IMR-90 (cell line): Measurements from ENCODE around the gene NAB1. TPM values are rescaled to one million over a fixed set of nuclear protein-coding genes. Genes with fewer than 3 reads are reported as not detected.

ENCODE experiments used
- ATAC-seq: fragments of 200-7000 bp; cut with Tn5 transposase; 2 replicates; pipeline ENCODE4 v1.9.1; 2020; ENCODE audit warnings: low read depth, mild to moderate bottlenecking, moderate library complexity
- BruUV-seq: library from RNA; stranded (reverse); fragments of 400-500 nt; replicated peaks from 2 replicates; lab custom pipeline; 2021; lab: Mats Ljungman, UMichigan
- CTCF ChIA-PET: fragments of 300-600 bp; formaldehyde crosslinking; extraction: SDS; loops from one replicate; lab custom pipeline; 2021; ENCODE audit warnings: antibody characterized with exemption; lab: Yijun Ruan, JAX
- POLR2A ChIA-PET: fragments of 300-600 bp; sonication (Branson Sonifier 250); formaldehyde crosslinking; loops from one replicate; lab custom pipeline; 2022; ENCODE audit warnings: antibody characterized with exemption; ENCODE audit not compliant: unreplicated experiment; lab: Charles Lee
- DNase-seq: peaks from one replicate; pipeline ENCODE4 v3.0.0; 2013
- H2AFZ ChIP-seq: replicated peaks from 2 replicates; pipeline ENCODE3; 2013; ENCODE audit warnings: low read length, mild to moderate bottlenecking; ENCODE audit not compliant: poor library complexity
- H2AK5ac ChIP-seq: 2 replicates; pipeline ENCODE4 v1.6.1; 2013; ENCODE audit warnings: low read depth, low read length, inconsistent platforms
- H2AK9ac ChIP-seq: replicated peaks from 2 replicates; pipeline ENCODE3; 2013; ENCODE audit warnings: mild to moderate bottlenecking, low read depth, low read length, moderate library complexity; ENCODE audit not compliant: poor library complexity
- H2BK120ac ChIP-seq: 2 replicates; pipeline ENCODE4 v1.6.1; 2013; ENCODE audit warnings: low read depth, low read length, inconsistent platforms
- H2BK15ac ChIP-seq: 3 replicates; pipeline ENCODE4 v1.6.1; 2013; ENCODE audit warnings: low read depth, low read length, inconsistent platforms
- H2BK20ac ChIP-seq: 2 replicates; pipeline ENCODE4 v1.6.1; 2013; ENCODE audit warnings: low read depth, mild to moderate bottlenecking, inconsistent platforms, low read length, moderate library complexity
- H2BK5ac ChIP-seq: 2 replicates; pipeline ENCODE4 v1.6.1; 2013; ENCODE audit warnings: mild to moderate bottlenecking, low read depth, low read length, inconsistent platforms; ENCODE audit not compliant: poor library complexity, severe bottlenecking
- H3K14ac ChIP-seq: replicated peaks from 2 replicates; pipeline ENCODE4 v1.6.1; 2013; ENCODE audit warnings: low read depth, low read length, inconsistent platforms
- H3K18ac ChIP-seq: 2 replicates; pipeline ENCODE4 v1.6.1; 2013; ENCODE audit warnings: low read depth, low read length, control low read depth
- H3K23ac ChIP-seq: 2 replicates; pipeline ENCODE4 v1.6.1; 2013; ENCODE audit warnings: low read depth, low read length, inconsistent platforms
- H3K27ac ChIP-seq: 2 replicates; pipeline ENCODE4 v1.5.1; 2013; ENCODE audit warnings: mild to moderate bottlenecking, control low read depth, low read length; ENCODE audit not compliant: insufficient read depth
- H3K27me3 ChIP-seq: 2 replicates; pipeline ENCODE4 v1.6.1; 2013; ENCODE audit warnings: low read length; ENCODE audit not compliant: control insufficient read depth, insufficient read depth
- H3K36me3 ChIP-seq: 2 replicates; pipeline ENCODE4 v1.6.1; 2013; ENCODE audit warnings: low read length, mixed read lengths; ENCODE audit not compliant: control insufficient read depth, insufficient read depth
- H3K4ac ChIP-seq: 2 replicates; pipeline ENCODE4 v1.6.1; 2013; ENCODE audit warnings: low read depth, low read length, inconsistent platforms
- H3K4me1 ChIP-seq: 2 replicates; pipeline ENCODE4 v1.6.1; 2013; ENCODE audit warnings: low read length, mixed read lengths; ENCODE audit not compliant: control insufficient read depth, insufficient read depth
- H3K4me2 ChIP-seq: 2 replicates; pipeline ENCODE4 v1.6.1; 2013; ENCODE audit warnings: low read depth, mild to moderate bottlenecking, control low read depth, low read length, moderate library complexity
- H3K4me3 ChIP-seq: 2 replicates; pipeline ENCODE4 v1.5.1; 2013; ENCODE audit warnings: low read depth, mild to moderate bottlenecking, control low read depth, low read length, moderate library complexity; ENCODE audit not compliant: insufficient read depth
- H3K56ac ChIP-seq: 2 replicates; pipeline ENCODE4 v1.6.1; 2013; ENCODE audit warnings: low read length, inconsistent platforms; ENCODE audit not compliant: insufficient read depth; ENCODE audit errors: extremely low read depth
- H3K79me1 ChIP-seq, 2 experiments: 2 replicates each; pipeline ENCODE4 v1.6.1; 2013; ENCODE audit warnings: low read length in 2 of 2, inconsistent platforms in 1 of 2, low read depth in 1 of 2
- H3K9ac ChIP-seq: 2 replicates; pipeline ENCODE4 v1.6.1; 2013; ENCODE audit warnings: low read depth, low read length, control low read depth
- H3K9me1 ChIP-seq: 2 replicates; pipeline ENCODE4 v1.6.1; 2013; ENCODE audit warnings: low read length, inconsistent platforms; ENCODE audit not compliant: insufficient read depth
- H3K9me3 ChIP-seq: 2 replicates; pipeline ENCODE4 v1.6.1; 2013; ENCODE audit warnings: low read length; ENCODE audit not compliant: control insufficient read depth, insufficient read depth
- H4K20me1 ChIP-seq: 2 replicates; pipeline ENCODE4 v1.6.1; 2013; ENCODE audit warnings: low read length, inconsistent platforms; ENCODE audit not compliant: insufficient read depth
- H4K5ac ChIP-seq: 2 replicates; pipeline ENCODE4 v1.6.1; 2013; ENCODE audit warnings: mild to moderate bottlenecking, low read depth, low read length, control low read depth
- H4K8ac ChIP-seq, 2 experiments: 2 replicates each; pipeline ENCODE4 v1.6.1; 2013; ENCODE audit warnings: low read depth in 2 of 2, low read length in 2 of 2, control low read depth in 1 of 2, inconsistent platforms in 1 of 2
- H4K91ac ChIP-seq: 2 replicates; pipeline ENCODE4 v1.6.1; 2013; ENCODE audit warnings: low read depth, low read length, inconsistent platforms; ENCODE audit not compliant: insufficient read depth
- CEBPB ChIP-seq: IDR thresholded peaks from 2 replicates; pipeline ENCODE4 v1.6.1; 2012; ENCODE audit warnings: low read depth, low read length, improper control_type of control experiment
- CHD1 ChIP-seq: IDR thresholded peaks from 2 replicates; pipeline ENCODE4 v1.6.1; 2012; ENCODE audit warnings: low read depth, low read length, improper control_type of control experiment
- MAFK ChIP-seq: IDR thresholded peaks from 2 replicates; pipeline ENCODE4 v1.6.1; 2012; ENCODE audit warnings: low read depth, low read length, improper control_type of control experiment
- MXI1 ChIP-seq: IDR thresholded peaks from 2 replicates; pipeline ENCODE4 v1.6.1; 2012; ENCODE audit warnings: low read depth, mild to moderate bottlenecking, low read length, moderate library complexity, borderline replicate concordance
- NFE2L2 ChIP-seq: fragments of 150-350 bp; IDR thresholded peaks from 2 replicates; pipeline ENCODE4 v1.6.1; 2016; ENCODE audit warnings: low read depth, mild to moderate bottlenecking, low read length
- POLR2A ChIP-seq: IDR thresholded peaks from 2 replicates; pipeline ENCODE4 v1.6.1; 2012; ENCODE audit warnings: mild to moderate bottlenecking, low read depth, low read length
- WGBS, 2 experiments: methylation state at CpG; one replicate each; pipeline versions ENCODE4 v1.1.5 to v1.1.7; 2013; ENCODE audit warnings: missing lambda C conversion rate in 2 of 2; ENCODE audit not compliant: insufficient read length in 1 of 2; ENCODE audit errors: extremely low coverage in 2 of 2; 5-methylcytosine and 5-hydroxymethylcytosine counted together
- dilution Hi-C: fragments of 300-500 bp; cut with HindIII; formaldehyde crosslinking; loops from one replicate; pipeline ENCODE4 v1.14.3; 2018; ENCODE audit warnings: low sequenced_read_pairs; ENCODE audit not compliant: unreplicated experiment
- in situ Hi-C: fragments of 300-500 bp; cut with MboI; formaldehyde crosslinking; loops from 3 replicates; pipeline ENCODE4 v1.14.3; 2019; ENCODE audit warnings: low sequenced_read_pairs, inconsistent platforms, mixed read lengths
- intact Hi-C: fragments of 100-400 bp; cut with micrococcal nuclease; formaldehyde crosslinking; loops from 2 replicates; pipeline ENCODE4 v1.10.0; 2022
- polyA plus RNA-seq, 3 experiments: library from polyadenylated mRNA; depleted of rRNA; stranded (reverse); fragments of >200 nt; gene quantifications; 2 replicates each; pipeline ENCODE4 v1.2.3, GENCODE V29; 2012; ENCODE audit warnings: low replicate concordance in 1 of 3
- total RNA-seq: library from RNA; depleted of rRNA; stranded (reverse); fragments of >200 nt; gene quantifications from 2 replicates; pipeline ENCODE4 v1.2.3, GENCODE V29; 2012
- TF ChIP-seq, protein P1 (sequence below): fragments of 150-350 bp; IDR thresholded peaks from 2 replicates; pipeline ENCODE4 v1.6.1; 2016; ENCODE audit warnings: low read depth, mild to moderate bottlenecking, low read length, moderate library complexity, borderline replicate concordance

The NAB1 gene
- total and polyA plus RNA-seq, 2 of the 4 experiments (the other 2 are of a cell fraction), result 11.9 to 31.2 TPM

DNA sequence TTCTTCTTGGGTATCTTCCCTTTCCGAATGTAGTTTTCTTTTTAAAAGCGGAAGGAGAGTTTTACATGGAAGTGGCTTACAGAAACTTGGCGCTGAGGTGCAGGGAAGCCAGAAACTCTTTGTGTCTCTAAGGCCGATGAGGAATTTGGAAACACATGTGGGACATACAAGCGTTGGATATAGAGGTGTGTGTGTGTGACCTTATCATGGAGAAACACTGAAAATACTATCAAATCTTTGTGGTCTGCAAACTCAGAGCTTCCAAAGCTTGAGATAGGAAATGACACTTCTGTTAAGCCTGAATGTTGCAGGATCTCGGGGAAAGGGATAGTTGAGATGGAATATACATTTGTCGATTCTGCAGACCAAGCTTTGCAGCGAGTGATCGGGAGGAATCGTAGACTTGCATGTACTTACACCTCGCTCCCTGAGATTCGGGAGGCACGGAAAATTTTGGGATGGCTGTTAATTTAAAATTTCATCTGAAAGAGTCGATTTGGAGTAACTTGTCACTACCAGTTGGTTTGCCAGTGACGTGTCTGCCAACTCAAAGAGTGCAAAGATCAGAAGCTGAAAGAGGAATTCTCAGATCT, 1.0 kb downstream of the NAB1 start (continued):
- TF ChIP-seq, protein P1, sequence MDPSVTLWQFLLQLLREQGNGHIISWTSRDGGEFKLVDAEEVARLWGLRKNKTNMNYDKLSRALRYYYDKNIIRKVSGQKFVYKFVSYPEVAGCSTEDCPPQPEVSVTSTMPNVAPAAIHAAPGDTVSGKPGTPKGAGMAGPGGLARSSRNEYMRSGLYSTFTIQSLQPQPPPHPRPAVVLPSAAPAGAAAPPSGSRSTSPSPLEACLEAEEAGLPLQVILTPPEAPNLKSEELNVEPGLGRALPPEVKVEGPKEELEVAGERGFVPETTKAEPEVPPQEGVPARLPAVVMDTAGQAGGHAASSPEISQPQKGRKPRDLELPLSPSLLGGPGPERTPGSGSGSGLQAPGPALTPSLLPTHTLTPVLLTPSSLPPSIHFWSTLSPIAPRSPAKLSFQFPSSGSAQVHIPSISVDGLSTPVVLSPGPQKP, result no peak
- no peak for TF ChIP-seq CHD1

DNA sequence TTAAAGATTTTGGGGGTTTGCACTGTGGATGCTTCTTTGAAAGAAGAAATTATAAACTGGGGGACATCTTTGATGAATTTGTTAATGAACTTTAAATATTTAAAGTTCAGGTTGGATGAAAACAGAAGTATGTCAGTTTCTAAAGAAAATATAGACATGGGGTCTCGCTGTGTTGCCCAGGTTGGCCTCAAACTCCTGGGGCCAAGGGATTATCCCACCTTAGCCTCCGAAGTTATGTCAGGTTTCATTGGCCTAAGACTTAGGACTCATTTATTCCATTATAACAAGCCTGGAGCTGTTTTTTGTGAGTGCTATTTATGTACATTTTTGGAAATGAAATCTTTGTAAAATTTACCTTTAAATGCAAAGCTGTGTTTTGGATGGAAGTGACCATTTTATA, 2.5 kb downstream of the NAB1 start:
- dilution Hi-C loops (no loop called here), in situ Hi-C loops (no loop called here), intact Hi-C loops (no loop called here)
- no CpG with 5 or more reads among the region's 2 CpGs for WGBS, 2 experiments
- H3K4ac ChIP-seq, result no peak overlapping the region
- no peak overlapping the region for H3K27ac ChIP-seq
- H3K23ac ChIP-seq, result peak overlapping the region; percentile 68
- no peak overlapping the region for H3K56ac ChIP-seq
- no peak overlapping the region for H3K4me3 ChIP-seq
- no peaks in the 10 kb centered on the region for H3K9me3 ChIP-seq
- peak overlapping the region; percentile 66; the same call in 1 of the 2 replicates for H3K4me2 ChIP-seq
- no peak overlapping the region for H2BK20ac ChIP-seq
- ChIA-PET POLR2A (no interaction called here), CTCF (interaction anchor here (1.0 kb wide), 1 partner anchor 49 kb away, joined by 3 read pairs; no protein-coding TSS in a partner anchor)
- H3K14ac ChIP-seq, result peak overlapping the region; percentile 50; the same call in 1 of the 2 replicates
- H4K91ac ChIP-seq, result no peak overlapping the region
- no peak overlapping the region for H2AFZ ChIP-seq
- no peak overlapping the region for H4K8ac ChIP-seq
- no peak overlapping the region for H4K5ac ChIP-seq
- H2BK15ac ChIP-seq, result no peak overlapping the region
- no peak overlapping the region for H2AK9ac ChIP-seq
- ATAC-seq (no peak), DNase-seq (no peak)
- TF ChIP-seq CEBPB (no peak), MXI1 (no peak), MAFK (no peak), POLR2A (no peak), NFE2L2 (no peak)
- no peaks in the 10 kb centered on the region for H3K36me3 ChIP-seq
- peaks cover 6% of the 10 kb centered on the region for H3K4me1 ChIP-seq
- H3K18ac ChIP-seq, result no peak overlapping the region
- H3K9ac ChIP-seq, result no peak overlapping the region
- peaks cover 22% of the 10 kb centered on the region; the same call in 1 of the 2 replicates for H4K20me1 ChIP-seq
- peaks cover 9 to 55% of the 10 kb centered on the region in 2 experiments for H3K79me1 ChIP-seq
- no peak overlapping the region for H2AK5ac ChIP-seq
- H2BK120ac ChIP-seq, result no peak overlapping the region
- no peaks in the 10 kb centered on the region for H3K27me3 ChIP-seq
- peaks cover 11% of the 10 kb centered on the region for H3K9me1 ChIP-seq
- H2BK5ac ChIP-seq, result no peak overlapping the region
- no TSS peak for BruUV-seq
